Gastrocnemius medialis (tissue), 4 donors: Measurements from ENCODE around the gene PPOX. TPM values are rescaled to one million over a fixed set of nuclear protein-coding genes. Genes with fewer than 3 reads are reported as not detected.

Source experiments
- ATAC-seq, 2 donors: fragments of 150-250 bp; one replicate each; pipeline ENCODE4 v1.9.1; 2016
- DNase-seq, 2 donors: peaks; one replicate each; pipeline ENCODE4 v3.0.0-alpha.2; 2019
- H3K27ac ChIP-seq, 4 donors: fragments of 200-600 bp; sonication (generic); 1 replicate in 1 of 4; 2 replicates in 3 of 4; pipeline ENCODE4 v1.5.1; 2016 to 2018; ENCODE audit warnings: mild to moderate bottlenecking in 2 of 4, moderate library complexity in 1 of 4
- H3K27me3 ChIP-seq, 3 donors: fragments of 200-600 bp; sonication (generic) in 2 of 3; 1 replicate in 1 of 3; 2 replicates in 2 of 3; pipeline versions ENCODE4 v1.5.1 to v1.6.0; 2016 to 2019; ENCODE audit warnings: mild to moderate bottlenecking in 1 of 3, moderate library complexity in 1 of 3
- H3K36me3 ChIP-seq, 2 donors: fragments of 200-600 bp; sonication (generic) in 1 of 2; one replicate each; pipeline ENCODE4 v1.5.1; 2017 to 2018
- H3K4me1 ChIP-seq, 2 donors: fragments of 200-600 bp; sonication (generic) in 1 of 2; one replicate each; pipeline ENCODE4 v1.5.1; 2016 to 2017; ENCODE audit warnings: mild to moderate bottlenecking in 2 of 2
- H3K4me3 ChIP-seq, 4 donors: fragments of 200-600 bp; sonication (generic) in 3 of 4; 1 replicate in 1 of 4; 2 replicates in 3 of 4; pipeline ENCODE4 v1.5.1; 2016 to 2019; ENCODE audit warnings: mild to moderate bottlenecking in 2 of 4
- H3K9me3 ChIP-seq, 3 donors: fragments of 200-600 bp; sonication (generic) in 2 of 3; 1 replicate in 1 of 3; 2 replicates in 2 of 3; pipeline ENCODE4 v1.5.1; 2016 to 2019
- POLR2A ChIP-seq, 2 donors: fragments of 450-650 bp; IDR thresholded peaks; one replicate each; pipeline ENCODE4 v1.6.1; 2017; ENCODE audit warnings: antibody characterized with exemption in 2 of 2, mild to moderate bottlenecking in 2 of 2, moderate library complexity in 2 of 2
- in situ Hi-C, 4 donors: fragments of 200-750 bp; cut with MboI; loops; one replicate each; pipeline versions ENCODE4 v1.15.0 to v1.8.0; 2017; ENCODE audit warnings: low sequenced_read_pairs in 4 of 4
- intact Hi-C: fragments of 100-400 bp; cut with DNase I; formaldehyde crosslinking; loops from one replicate; pipeline ENCODE4 v1.15.1; 2023; ENCODE audit warnings: low total_unique reads
- total RNA-seq, 4 donors: library from RNA; depleted of rRNA; stranded (reverse); fragments of >200 nt; gene quantifications; one replicate each; pipeline versions ENCODE4 v1.1.0 to v1.2.3, GENCODE V29; 2016
- TF ChIP-seq, protein P1 (sequence below), 5 experiments: fragments of 450-650 bp in 3 of 5; fragments of 200-600 bp in 2 of 5; sonication (generic) in 2 of 5; IDR thresholded peaks in 4 of 5; conservative IDR thresholded peaks in 1 of 5; 1 replicate in 4 of 5; 2 replicates in 1 of 5; pipeline ENCODE4 v1.5.1; 2016 to 2019; ENCODE audit warnings: antibody characterized with exemption in 5 of 5, mild to moderate bottlenecking in 3 of 5, moderate library complexity in 3 of 5

The PPOX gene
- total RNA-seq, 4 donors from 2014 or later: 4.0 to 14.7 (median 7.3) TPM

DNA sequence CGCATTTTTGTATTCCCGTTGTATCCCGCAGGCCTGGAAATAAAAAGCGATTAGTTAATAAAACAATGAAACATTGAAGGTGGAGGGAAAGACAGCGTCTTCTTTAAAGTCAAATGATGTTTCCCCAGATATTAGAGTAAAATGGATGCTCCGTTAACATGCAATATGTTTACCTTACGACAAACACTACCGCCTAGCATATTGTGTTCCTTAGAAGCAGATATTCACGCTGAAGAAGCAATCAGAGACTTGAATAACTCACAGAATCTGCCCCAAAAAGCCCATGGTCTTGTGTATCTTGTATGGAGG lies 11.7 kb downstream of the PPOX start:
- intact Hi-C loops (loop anchor here (1.0 kb wide), 1 partner anchor 12 kb away; the partner anchor contains the start of gene PPOX), in situ Hi-C loops (loop anchor here in 1 of 4 donors (10.0 to 25.0 kb wide), 2 partner anchors 47 to 584 kb away; partner anchors contain the start of genes APOA2, ATF6 and TOMM40L)
- DNase-seq (no peak), ATAC-seq (no peak)
- peak overlapping the region; percentile 87 to 91 (median 89) for H3K27ac ChIP-seq
- H3K4me1 ChIP-seq: peaks cover 13 to 16% of the 10 kb centered on the region in 2 donors
- H3K36me3 ChIP-seq: peaks cover 0 to 26% of the 10 kb centered on the region in 2 donors
- H3K4me3 ChIP-seq: peak overlapping the region; percentile 72 to 92 (median 80)
- H3K27me3 ChIP-seq: no peaks in the 10 kb centered on the region
- TF ChIP-seq POLR2A (IDR thresholded peaks at IDR 0.05): no peak
- TF ChIP-seq, protein P1, sequence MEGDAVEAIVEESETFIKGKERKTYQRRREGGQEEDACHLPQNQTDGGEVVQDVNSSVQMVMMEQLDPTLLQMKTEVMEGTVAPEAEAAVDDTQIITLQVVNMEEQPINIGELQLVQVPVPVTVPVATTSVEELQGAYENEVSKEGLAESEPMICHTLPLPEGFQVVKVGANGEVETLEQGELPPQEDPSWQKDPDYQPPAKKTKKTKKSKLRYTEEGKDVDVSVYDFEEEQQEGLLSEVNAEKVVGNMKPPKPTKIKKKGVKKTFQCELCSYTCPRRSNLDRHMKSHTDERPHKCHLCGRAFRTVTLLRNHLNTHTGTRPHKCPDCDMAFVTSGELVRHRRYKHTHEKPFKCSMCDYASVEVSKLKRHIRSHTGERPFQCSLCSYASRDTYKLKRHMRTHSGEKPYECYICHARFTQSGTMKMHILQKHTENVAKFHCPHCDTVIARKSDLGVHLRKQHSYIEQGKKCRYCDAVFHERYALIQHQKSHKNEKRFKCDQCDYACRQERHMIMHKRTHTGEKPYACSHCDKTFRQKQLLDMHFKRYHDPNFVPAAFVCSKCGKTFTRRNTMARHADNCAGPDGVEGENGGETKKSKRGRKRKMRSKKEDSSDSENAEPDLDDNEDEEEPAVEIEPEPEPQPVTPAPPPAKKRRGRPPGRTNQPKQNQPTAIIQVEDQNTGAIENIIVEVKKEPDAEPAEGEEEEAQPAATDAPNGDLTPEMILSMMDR (IDR thresholded peaks at IDR 0.05 in 4 of 5, conservative IDR thresholded peaks at IDR 0.05 in 1 of 5): no peak
- no peaks in the 10 kb centered on the region for H3K9me3 ChIP-seq

GRCh38 chr1:161179698-161180097 lies 13.5 kb downstream of the PPOX start:
- Histone ChIP-seq H3K9me3 (no peaks in the 10 kb centered on the region), H3K4me1 (peaks cover 12 to 15% of the 10 kb centered on the region in 2 donors), H3K27me3 (no peaks in the 10 kb centered on the region), H3K4me3 (no peak overlapping the region), H3K36me3 (peaks cover 0 to 8% of the 10 kb centered on the region in 2 donors), H3K27ac (no peak overlapping the region)
- no peak for DNase-seq
- in situ Hi-C loops: loop anchor here in 1 of 4 donors (10.0 to 25.0 kb wide), 2 partner anchors 45 to 583 kb away; partner anchors contain the start of genes APOA2, ATF6 and TOMM40L
- intact Hi-C loops: no loop called here
- no peak for TF ChIP-seq POLR2A (IDR thresholded peaks at IDR 0.05)
- TF ChIP-seq, protein P1 (IDR thresholded peaks at IDR 0.05 in 4 of 5, conservative IDR thresholded peaks at IDR 0.05 in 1 of 5): no peak
- no peak for ATAC-seq

DNA sequence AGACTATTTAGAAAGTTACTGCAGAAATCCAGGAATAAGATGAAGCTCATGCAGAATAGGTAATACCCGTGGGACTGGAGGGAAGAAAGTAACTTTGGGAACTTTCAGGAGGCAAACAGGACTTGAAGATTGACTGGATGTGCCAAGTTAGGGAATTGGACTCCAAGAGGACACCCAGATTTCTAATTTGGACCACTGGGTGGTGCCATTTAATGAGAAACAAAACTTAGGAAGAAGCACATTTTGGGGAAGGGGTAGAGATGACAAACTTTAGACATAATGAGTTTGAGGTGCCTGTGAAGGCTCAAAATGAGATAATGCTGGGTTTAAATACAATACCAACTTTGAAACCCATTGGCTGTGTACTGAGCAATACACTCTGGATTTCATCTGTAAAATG lies 14.4 kb downstream of the PPOX start:
- in situ Hi-C loops (loop anchor here in 1 of 4 donors (25.0 kb wide), 1 partner anchor 582 kb away; the partner anchor contains the start of gene ATF6), intact Hi-C loops (no loop called here)
- Histone ChIP-seq H3K27me3 (no peaks in the 10 kb centered on the region), H3K9me3 (no peaks in the 10 kb centered on the region), H3K27ac (no peak overlapping the region), H3K36me3 (no peaks in the 10 kb centered on the region), H3K4me1 (peaks cover 21 to 22% of the 10 kb centered on the region in 2 donors), H3K4me3 (no peak overlapping the region)
- ATAC-seq (no peak), DNase-seq (no peak)
- no peak for TF ChIP-seq POLR2A (IDR thresholded peaks at IDR 0.05)
- TF ChIP-seq, protein P1 (IDR thresholded peaks at IDR 0.05 in 4 of 5, conservative IDR thresholded peaks at IDR 0.05 in 1 of 5): no peak

DNA sequence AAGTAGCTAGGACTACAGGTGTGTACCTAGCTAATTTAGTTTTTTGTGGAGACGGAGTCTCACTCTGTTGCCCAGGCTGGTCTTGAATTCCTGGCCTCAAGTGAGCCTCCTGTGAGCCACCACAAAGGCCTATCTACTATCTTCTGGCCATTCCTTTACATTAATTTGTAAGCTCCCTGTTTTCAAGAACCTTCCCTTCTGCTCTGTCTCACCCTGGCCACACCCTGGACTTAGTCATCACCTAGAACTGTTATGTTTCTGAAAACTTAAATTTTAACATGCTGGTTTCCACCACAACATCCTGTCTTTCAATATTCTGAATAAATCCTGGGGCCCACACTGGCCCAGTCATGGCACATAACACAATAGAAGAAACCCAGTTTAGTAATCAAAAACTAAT lies 16.0 kb downstream of the PPOX start:
- Histone ChIP-seq H3K4me3 (no peak overlapping the region), H3K27ac (no peak overlapping the region), H3K9me3 (no peaks in the 10 kb centered on the region), H3K4me1 (peaks cover 21% of the 10 kb centered on the region in 2 donors), H3K27me3 (no peaks in the 10 kb centered on the region), H3K36me3 (no peaks in the 10 kb centered on the region)
- in situ Hi-C loops: loop anchor here in 1 of 4 donors (25.0 kb wide), 1 partner anchor 580 kb away; the partner anchor contains the start of gene ATF6
- ATAC-seq (no peak), DNase-seq (no peak)
- intact Hi-C loops: no loop called here
- TF ChIP-seq, protein P1 (IDR thresholded peaks at IDR 0.05 in 4 of 5, conservative IDR thresholded peaks at IDR 0.05 in 1 of 5): no peak
- no peak for TF ChIP-seq POLR2A (IDR thresholded peaks at IDR 0.05)
